Ramos (cell line): Measurements from ENCODE around the gene FAT1.
"Not testable (repeated sequence)": the region's sequence is repeated elsewhere in the genome, so short reads cannot be mapped to it uniquely, and the experiment has no call there.

ENCODE experiments used
- in situ Hi-C: fragments of 300-500 bp; cut with MboI; formaldehyde crosslinking; loops from one replicate; pipeline ENCODE4 v1.14.3; 2022; ENCODE audit warnings: low sequenced_read_pairs; ENCODE audit not compliant: unreplicated experiment

FAT1 gene

DNA sequence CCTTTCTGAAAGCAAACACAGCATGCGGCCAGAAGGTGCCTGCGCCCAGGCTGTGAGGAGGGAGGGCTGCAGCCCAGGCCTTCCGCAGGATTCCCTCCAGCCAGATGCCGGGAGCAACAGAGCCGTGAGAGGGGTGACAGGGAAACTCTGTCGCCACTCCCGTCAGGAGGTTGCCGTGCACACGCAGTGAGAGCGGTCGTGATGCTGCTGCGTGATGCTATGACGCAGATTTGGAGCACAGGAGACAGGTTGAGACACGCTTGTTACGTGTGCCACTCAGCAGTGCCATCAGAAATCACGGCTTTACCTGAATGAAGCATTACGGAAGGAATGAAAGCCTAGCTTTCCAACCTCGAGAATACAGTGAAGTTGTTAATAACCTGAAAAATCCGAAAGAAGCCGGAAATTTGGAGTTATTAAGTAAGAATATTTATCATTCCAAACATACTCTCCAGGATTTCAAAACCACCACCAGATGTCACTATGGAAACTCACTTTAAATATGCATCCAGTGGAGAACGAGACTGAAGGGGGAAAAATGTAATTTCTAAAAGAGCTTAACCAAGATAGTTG, 54.4 kb downstream of the FAT1 start:
- in situ Hi-C loops: no loop called here

DNA sequence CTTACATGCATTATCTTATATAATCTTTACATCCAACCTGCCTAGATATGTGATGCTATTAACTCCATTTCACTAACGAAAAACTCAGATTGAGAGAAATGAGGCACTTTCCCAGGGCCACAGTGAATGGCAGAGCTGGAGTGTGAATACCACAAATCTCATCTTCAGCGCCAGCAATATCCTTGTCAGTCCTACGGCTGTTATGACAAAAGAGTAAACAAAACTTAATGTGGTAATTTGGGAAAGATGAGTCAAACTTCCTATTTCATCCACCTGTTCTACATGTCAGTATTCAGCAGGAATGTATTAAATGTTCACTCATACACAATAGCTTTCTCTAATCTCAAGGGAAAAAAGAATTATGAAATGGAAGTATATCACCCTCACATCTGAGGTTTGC, 56.9 kb downstream of the FAT1 start:
- in situ Hi-C loops: no loop called here

DNA sequence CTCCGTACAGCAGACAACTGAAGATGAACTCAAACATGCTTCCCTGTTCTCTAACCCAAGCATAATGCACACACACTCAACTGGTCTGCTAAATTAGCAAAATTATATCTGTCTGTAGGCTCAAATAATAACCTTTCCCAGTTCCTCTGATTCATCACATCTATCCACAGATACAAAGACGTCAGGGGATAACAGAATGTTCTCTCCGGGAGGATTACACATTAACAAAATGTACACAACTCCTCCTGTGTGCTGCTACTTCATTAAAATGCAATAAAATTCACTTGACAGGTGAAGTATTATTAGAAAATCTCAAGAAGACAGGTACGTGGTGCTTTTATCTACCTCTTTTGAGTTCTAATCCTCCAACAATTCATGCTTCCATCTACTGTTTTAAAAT, 57.4 kb downstream of the FAT1 start:
- in situ Hi-C loops: no loop called here

DNA sequence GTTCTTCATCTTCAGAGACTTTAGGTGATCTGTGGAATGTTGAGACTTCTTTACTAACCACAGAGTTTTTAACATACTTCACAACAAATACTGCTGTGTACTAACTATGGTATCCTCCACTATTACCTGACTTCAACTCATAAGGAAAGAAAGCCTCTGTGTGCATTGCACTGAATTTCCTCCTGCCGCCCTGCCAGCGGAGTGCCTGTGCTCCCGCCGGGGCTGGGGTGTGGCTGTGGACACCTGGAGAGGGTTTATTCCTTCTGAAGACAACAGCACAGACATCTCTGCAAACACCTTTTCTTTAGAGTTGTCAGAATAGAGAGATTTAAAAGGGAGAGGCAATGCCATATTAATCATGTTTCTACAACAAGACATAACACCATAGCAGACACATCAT, 63.3 kb downstream of the FAT1 start:
- in situ Hi-C loops: no loop called here

DNA sequence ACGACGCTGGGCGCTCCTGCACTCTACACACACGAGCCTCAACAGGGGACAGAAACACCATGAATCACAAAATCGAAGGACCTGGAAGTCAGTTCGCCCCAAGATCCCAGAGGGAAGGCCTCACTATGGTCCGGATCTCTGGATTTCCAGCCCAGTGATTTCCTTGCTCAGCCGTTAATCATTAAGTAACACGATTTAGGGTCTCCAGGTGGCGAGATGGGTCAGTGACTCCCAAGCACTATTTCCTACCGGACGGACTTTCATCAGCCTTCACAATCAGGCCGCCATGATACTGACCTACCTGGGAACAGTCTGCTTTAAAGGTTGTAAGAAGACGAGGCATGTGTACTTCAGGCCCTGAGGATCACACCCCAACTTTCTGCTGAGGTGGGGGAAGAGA, 63.7 kb downstream of the FAT1 start:
- in situ Hi-C loops: no loop called here

DNA sequence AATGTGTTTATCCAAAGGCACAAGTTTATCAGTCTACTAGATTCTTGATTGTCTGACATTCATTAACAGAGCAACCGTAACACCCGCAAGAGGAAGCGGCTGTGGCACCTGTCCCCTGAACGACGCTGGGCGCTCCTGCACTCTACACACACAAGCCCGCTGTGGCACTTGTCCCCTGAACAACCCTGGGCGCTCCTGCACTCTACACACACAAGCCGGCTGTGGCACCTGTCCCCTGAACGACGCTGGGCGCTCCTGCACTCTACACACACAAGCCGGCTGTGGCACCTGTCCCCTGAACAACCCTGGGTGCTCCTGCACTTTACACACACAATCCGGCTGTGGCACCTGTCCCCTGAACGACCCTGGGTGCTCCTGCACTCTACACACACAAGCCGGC, 64.2 kb downstream of the FAT1 start:
- in situ Hi-C loops: not testable (repeated sequence)

DNA sequence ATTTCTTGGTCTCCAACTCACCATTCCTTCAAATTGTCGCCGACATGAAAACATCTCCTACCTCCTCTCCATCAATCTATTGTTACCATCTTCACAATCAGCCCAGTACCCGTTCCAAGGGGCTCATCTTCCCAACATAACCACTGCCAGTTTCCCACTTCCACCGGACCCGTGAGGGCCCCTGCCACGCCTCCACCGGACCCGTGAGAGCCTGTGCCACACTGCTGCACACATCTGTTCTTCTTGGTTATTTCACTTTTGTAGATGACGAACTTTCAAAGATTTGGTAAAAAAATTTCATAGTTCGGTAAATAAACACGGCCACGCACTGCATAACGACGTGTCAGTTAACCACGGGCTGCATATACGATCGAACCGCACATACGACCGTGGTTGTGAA, 65.0 kb downstream of the FAT1 start:
- in situ Hi-C loops: no loop called here

DNA sequence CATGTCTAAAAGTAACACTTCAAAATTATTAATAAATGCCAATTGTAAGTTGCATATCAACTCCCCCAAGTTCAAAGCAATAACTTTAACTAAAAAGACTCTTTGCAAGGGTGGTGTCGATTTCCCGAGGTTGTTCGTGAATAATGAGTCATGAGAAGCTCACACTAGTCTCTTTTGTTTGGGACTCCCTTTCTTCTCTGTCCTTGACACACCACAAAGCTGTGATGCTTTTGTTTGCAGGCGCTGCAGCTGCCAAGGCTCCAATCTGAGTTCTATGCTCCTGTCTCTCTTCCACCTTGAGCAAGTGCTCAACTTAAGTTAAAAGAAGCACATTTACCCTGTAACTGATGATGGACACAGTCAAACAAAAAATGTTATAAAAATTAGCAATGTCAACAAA, 65.9 kb downstream of the FAT1 start:
- in situ Hi-C loops: no loop called here

DNA sequence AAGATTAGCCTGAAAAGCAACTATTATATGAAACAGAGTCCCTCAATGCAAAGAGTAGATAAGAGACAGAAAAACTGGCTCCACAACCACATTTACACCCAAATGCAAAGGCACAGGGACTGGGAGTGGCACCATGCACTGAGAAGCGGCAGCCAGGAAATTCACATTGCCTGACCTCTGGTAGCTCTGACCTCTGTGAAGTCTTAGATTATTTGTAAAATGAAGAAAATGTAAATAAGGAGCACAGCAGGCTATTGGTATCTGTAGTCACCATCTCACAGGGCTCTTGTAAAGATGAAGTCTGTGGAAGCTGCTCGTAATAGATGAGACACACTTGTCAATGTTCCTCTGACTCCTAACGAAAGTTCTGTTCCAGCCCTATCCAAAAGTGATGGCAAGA, 69.7 kb downstream of the FAT1 start:
- in situ Hi-C loops: no loop called here

DNA sequence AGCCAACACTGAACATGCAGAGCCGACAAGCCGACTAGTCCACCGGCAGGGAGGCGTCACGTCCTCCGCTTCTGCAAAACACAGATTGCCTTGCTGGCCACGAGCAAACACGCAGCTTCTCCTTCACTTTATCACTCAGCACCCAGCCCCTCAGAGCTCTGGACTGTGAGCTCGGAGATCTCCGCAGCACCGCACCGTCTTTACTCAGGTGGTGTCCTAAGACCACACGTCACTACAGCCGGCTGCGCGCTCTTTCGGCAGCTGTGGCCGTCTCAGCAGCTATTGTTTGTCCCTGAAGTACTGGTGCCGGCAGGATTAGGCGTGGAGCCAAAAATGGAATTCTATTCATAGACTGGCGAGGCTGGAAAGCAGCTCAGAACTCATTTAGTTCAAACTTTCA, 72.0 kb downstream of the FAT1 start:
- in situ Hi-C loops: no loop called here

DNA sequence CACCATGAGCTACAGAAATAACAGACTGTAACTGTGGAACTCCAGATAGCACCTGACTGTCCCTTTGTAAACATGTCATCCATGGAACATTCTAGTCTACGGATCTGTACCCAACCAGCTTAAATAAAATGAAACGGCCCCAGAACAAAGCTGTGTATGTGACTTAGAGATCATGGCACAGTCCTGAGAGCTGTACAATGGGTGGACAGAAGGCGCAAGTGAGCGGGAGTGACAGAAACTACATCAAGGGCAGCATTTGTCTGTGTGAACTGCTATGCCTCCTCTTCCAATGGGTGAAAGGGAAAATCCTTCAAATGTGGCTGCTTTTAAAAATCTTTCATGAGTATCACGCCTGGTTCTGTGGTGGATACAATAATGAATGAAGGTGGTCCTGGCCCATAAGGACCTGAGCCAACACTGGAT, 72.5 kb downstream of the FAT1 start:
- in situ Hi-C loops: no loop called here

DNA sequence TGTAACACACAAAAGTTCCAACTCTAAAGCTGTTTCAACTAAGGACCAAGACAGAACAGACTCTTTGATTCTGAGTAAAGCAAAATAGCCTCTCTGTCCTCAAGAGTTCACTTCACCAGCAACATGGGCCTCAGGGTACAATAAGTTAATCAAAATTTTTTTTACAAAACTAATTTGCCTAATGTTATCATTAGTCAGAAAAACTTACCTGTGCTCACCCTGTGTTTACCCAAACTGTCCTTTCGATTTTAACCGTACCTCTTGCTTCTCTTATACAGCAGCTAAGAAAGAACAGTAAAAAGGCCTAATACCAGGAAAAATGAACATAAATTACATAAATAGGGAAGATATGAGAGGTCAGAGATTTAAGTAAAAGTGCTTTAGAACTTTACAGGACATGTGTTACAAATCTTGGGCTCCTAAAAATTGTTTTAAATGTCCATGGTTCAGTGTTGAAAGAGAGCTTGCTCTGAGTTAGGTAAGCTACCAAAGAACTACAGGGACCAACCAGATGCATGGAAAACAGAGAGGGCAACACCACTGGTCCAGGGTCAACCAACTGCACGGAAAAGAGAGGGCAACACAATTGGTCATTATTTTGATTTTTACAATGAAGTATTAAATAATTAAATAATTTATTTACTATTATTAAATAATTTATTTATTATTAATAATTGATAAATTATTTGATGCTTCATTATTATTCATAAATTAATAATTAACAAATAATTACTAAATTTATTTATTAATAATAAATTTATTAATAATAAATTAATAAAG, 73.1 kb downstream of the FAT1 start:
- in situ Hi-C loops: no loop called here

DNA sequence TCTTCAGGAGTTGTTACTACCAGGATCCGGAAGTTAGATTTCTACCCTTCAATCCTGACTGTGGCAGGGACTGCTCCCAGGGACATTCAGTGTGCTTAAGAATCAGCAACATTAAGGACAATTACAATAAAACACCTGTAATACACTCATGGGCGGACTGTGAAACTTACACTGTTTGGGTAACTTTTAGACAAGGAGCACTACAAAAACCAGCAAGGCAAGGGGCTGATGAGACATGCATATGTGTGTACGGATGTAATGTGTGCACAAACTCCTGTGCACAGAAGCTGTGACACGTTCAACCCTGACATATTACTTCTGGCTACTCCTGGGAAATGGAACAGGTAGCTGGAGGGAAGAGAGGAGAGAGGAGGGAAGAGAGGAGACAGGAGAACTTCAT, 75.8 kb downstream of the FAT1 start:
- in situ Hi-C loops: no loop called here

DNA sequence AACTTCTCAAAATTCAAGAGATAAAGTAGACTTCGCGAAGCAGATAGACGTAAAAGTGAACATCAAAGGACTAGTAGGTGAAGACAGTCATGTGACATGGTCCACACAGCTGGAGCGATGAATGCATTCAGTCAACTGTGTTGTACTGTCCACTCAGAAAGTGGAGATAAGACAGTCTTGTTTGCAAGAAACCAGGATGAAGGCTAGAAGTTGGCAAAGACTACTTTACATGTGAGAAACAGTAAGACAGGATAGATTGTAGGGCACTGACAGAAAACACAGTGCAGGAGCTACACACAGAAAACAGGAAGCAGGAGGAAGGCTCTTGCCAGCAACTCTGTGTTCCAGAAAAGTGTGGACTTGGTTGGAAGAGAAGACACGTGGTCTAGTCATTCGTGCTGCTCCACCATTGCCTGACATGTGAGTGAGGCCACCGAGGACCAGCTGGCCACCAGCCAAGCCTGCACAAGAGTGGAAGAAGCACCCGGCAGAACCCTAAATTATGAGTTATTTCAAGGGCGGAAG, 78.9 kb downstream of the FAT1 start:
- in situ Hi-C loops: no loop called here

DNA sequence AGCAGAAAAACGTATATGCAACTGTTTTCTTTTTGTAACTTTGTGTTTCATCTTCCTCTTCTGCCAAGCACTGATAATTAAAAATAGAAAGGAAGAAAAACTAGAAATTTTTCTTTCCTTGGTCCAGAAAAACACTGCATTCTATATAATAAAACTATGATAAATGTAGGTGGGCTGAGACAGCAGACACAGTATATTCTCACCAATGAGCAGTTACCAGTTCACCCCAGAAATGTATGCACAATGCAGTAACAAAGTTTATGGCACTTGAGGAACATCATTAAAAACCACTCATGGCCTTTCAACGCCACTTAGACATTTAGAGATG, 79.4 kb downstream of the FAT1 start:
- in situ Hi-C loops: no loop called here

DNA sequence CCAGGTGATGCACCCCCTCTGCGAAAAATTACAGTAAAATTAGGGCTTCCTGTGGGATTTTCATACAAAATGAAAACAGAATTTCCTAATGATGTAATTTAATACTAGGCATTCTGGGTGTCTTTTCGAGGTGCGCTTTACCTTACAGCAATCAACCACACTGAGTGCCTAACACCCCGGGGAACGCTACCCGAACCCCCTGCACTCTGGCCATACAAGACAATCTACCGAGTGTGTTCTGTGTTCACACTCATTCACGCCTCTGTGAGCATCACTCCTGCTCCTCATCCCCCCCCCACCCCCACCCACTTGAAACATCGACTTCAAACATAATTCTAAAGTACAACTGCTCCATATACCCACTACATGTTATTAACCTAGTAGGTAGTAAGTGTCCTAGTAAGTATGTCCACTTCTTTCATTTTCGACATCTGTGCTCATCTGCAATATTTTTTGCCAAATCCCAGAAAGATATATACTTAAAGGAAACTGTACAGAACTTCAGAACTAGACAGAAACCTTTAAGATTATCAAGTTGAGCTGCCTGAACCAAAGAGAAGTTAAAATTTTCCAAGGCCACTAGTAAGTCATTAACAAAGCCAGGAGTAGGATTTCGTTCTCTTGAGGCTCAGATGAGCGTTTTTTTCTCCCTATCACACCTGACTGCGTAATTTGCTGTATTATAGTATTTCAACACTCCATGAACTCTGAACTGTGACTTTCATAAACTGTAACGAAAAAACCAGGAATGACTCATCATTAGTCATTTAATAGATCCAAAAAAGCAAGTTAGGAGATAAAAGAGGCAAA, 80.0 kb downstream of the FAT1 start:
- in situ Hi-C loops: no loop called here

DNA sequence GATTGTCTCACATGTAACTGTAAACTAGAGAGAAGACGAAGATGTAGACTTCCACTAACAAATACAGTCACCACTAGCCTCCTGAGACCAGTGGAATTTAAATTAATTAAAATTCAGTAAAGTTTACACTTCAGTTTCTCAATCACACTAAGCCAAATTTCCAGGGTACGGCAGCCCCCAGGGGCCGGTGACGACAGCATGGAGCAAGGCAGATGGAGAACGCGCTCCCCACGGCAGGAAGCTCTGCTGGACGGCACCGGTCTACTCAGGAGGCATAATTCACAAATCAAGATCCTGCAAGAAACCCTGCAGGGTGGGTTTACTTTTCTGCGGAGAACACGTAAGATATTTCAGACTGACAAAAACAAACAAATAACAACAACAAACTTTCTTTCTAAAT, 80.7 kb downstream of the FAT1 start:
- in situ Hi-C loops: no loop called here

DNA sequence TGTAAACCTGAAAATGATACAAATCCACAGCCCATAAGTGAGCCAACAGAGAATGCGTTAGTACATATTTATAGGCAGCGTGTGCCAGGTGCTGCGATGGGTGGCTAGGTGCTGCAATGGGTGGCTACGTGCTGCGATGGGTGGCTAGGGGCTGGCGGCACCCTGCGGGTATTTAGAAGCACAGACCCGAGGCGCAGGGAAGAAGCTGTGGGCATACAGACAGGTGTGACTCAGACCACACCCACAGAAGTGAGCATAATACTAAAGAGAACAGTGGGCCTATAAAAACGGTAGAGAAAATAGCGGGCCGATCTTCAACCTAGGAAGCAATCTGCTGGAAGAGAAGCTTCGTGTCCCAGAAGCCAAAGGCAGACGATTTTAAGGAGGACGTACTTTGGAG, 81.1 kb downstream of the FAT1 start:
- in situ Hi-C loops: no loop called here

DNA sequence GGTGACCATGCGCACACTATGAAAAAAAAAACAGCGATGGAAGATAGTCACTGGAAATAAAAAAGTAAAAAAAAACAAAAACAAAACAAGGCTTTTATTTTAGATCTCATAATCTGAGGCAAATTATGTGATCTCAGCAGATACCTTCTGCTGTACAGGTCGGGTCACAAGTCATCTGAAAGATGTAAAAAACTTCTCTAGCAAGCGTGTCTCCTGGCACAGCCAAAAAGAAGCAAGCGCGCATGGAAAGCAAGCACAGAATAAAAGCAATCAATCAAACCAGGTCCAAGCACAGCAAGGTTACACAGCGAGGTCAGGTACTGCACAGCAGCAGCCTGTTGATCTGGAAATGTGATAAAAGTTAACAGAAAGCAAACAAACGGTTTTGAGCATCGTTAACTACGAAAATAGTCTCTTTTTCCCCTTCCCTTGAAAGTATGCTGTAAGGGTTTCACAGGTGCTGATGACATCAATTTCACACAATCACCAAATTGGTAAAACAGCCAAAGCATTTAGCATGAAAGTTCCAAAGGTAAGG, 89.0 kb downstream of the FAT1 start:
- in situ Hi-C loops: no loop called here

DNA sequence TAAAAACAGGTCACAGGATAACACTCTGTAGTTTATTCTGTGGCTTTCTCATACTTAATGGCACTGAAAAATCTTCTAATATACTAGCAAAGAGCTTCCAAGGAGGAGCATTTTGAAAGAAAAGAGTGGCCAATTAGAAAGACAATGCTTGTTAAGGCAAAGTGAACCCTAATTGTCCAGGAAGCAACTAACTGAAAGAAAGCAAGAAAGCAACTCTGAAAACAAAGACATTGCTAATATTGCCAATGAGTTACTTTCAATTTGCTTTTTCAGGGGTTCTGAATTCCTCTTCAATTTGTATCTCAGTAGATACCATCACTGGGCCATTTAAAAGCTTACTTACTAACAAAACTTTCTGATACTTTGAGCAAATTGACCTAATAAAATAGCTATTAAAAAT, 89.8 kb downstream of the FAT1 start:
- in situ Hi-C loops: no loop called here

DNA sequence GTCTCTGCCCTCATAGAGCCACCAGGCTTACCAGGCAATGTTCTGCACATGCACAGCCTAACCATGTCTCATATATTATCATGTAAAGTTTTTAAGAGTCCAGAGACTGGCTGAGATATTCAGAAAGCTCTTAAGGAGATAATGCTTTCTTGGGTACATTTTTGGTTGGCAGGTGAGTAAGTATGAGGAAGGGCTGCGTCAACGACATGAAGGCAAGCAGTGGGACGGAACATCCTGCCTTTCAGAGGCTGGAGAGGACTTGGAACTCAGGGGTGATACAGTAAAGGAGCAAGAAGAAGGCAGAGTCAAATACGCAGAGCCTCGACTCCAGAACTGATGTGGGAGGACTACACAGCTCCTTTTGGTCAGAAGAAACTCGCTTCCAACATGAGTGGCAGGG, 93.5 kb downstream of the FAT1 start:
- in situ Hi-C loops: no loop called here
